ENCODE measurements around the gene TNFRSF18.
"Not testable (repeated sequence)": the region's sequence is repeated elsewhere in the genome, so short reads cannot be mapped to it uniquely, and the experiment has no call there.

TNFRSF18 gene

GRCh38 chr1:1206376-1206965, at the start of gene TNFRSF18:
TNFRSF18 (minus strand) TSS chr1:1206592; CDS start chr1:1206571, 21 bp downstream.
- no peak for DNase-seq (ENCODE audit: low read depth)

- DNase-seq (ENCODE audit: low read depth), result no peak
Measured at GRCh38 chr1:1255611-1256010, 49.2 kb upstream of the TNFRSF18 start.

GRCh38 chr1:1255078-1255477, 48.7 kb upstream of the TNFRSF18 start:
- DNase-seq (ENCODE audit: low read depth), result no peak

- no peak for DNase-seq (ENCODE audit: low read depth)
Measured at GRCh38 chr1:1254667-1254998, 48.2 kb upstream of the TNFRSF18 start.

- no peak for DNase-seq (ENCODE audit: low read depth)
Measured at GRCh38 chr1:1253972-1254666, 47.7 kb upstream of the TNFRSF18 start.

GRCh38 chr1:1253314-1253713, 46.9 kb upstream of the TNFRSF18 start:
- DNase-seq (ENCODE audit: low read depth), result no peak

- no peak for DNase-seq (ENCODE audit: low read depth)
Measured at GRCh38 chr1:1250786-1251284, 44.4 kb upstream of the TNFRSF18 start.

GRCh38 chr1:1248009-1248913, 41.9 kb upstream of the TNFRSF18 start:
- not testable (repeated sequence) for DNase-seq (ENCODE audit: low read depth)

GRCh38 chr1:1247341-1247913, 41.0 kb upstream of the TNFRSF18 start:
- no peak for DNase-seq (ENCODE audit: low read depth)

GRCh38 chr1:1246577-1247340, 40.4 kb upstream of the TNFRSF18 start, which contains the start of gene C1QTNF12:
C1QTNF12 (minus strand) TSS chr1:1246722; CDS start chr1:1246690, 32 bp downstream.
- DNase-seq (ENCODE audit: low read depth), result no peak

- DNase-seq (ENCODE audit: low read depth), result no peak
Measured at GRCh38 chr1:1245817-1246576, 39.6 kb upstream of the TNFRSF18 start.

- no peak for DNase-seq (ENCODE audit: low read depth)
Measured at GRCh38 chr1:1245178-1245816, 38.9 kb upstream of the TNFRSF18 start.

- no peak for DNase-seq (ENCODE audit: low read depth)
Measured at GRCh38 chr1:1244192-1244811, 37.9 kb upstream of the TNFRSF18 start.

GRCh38 chr1:1243807-1244191, 37.4 kb upstream of the TNFRSF18 start:
- no peak for DNase-seq (ENCODE audit: low read depth)

GRCh38 chr1:1243266-1243660, 36.9 kb upstream of the TNFRSF18 start:
- no peak for DNase-seq (ENCODE audit: low read depth)

GRCh38 chr1:1242461-1243265, 36.3 kb upstream of the TNFRSF18 start:
- DNase-seq (ENCODE audit: low read depth), result no peak

GRCh38 chr1:1241588-1242219, 35.3 kb upstream of the TNFRSF18 start:
- DNase-seq (ENCODE audit: low read depth), result no peak

GRCh38 chr1:1240822-1241587, 34.6 kb upstream of the TNFRSF18 start:
- DNase-seq (ENCODE audit: low read depth), result no peak
